ENCODE data around the gene PPP4R4.
A peak's percentile ranks its signal among the peaks of the same experiment; 100 is the strongest.
"Not testable (repeated sequence)": the region's sequence is repeated elsewhere in the genome, so short reads cannot be mapped to it uniquely, and the experiment has no call there.

PPP4R4 gene

GRCh38 chr14:94144765-94145164 lies 29.4 kb upstream of the PPP4R4 start:
- no peak for DNase-seq

DNA sequence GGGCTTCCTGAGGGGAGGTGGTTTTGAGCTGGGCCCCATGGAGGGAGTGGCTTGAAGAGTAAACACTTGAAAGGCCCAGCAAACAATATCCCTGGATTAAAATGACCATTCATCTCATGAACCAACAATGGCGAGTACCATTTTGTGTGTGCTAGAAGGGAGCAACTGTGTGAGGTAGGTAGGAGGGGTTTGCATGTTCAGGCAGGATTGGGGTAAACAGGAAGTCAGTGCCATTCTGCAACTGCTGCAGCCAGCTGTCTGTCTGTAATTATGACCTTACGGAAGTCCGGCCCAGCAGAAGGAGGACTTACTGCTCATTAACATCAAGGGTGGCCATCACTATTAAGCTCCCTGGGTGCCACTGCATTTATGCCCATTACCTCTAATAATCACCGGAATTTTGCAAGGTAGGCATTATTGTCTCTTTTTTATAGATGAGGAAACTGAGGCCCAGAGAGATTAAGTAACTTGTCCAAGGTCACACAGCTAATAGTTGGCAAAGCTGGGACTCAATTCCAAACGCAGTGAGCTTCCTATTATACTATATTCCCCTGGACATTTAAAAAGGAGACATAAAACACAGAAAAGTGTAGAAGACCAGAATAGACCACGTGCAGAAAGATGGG lies 28.1 kb upstream of the PPP4R4 start:
- no peak for DNase-seq

DNA sequence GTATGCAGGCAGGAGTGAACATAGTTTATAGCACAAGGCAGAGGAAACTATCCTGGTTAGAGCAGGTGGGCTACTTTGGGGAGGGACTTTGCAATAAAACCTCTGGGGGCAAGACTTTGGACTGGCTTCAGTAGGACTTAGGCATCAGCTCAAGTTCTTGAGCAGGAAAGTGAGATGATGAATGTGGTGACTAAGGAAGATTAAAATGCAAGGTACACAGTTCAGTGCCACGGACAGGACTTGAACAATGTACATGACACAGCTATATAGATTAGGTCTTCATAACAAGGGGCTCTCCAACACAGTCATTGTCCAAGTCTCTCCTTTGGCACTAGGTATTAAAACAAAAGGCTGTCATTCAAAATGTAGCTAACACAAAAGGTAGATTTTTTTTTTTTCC lies 21.4 kb upstream of the PPP4R4 start:
- no peak for DNase-seq

GRCh38 chr14:94153750-94154342 lies 20.3 kb upstream of the PPP4R4 start:
- DNase-seq = no peak

GRCh38 chr14:94156143-94156542 lies 18.0 kb upstream of the PPP4R4 start:
- DNase-seq = not testable (repeated sequence)

DNA sequence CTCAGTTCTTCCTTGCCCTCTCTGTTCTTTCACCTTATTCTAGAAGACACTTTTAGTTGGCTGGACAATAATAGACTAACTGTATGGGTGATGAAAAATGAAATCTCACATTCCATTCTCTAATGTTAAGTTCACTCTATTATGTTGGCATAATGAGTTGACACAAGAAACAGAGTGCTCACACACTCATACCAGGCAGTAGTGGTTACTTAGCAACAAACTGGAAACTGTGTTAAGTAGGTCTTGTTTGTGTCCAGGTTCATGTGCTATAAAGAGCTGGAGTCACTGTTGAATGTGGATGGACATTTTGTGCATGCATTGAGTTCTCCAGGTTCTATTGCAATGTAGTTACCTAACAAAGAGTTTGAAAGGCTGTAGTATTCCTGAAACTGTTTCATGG lies 16.9 kb upstream of the PPP4R4 start:
- DNase-seq = no peak

- no peak for DNase-seq
Measured at GRCh38 chr14:94158239-94158883, 15.8 kb upstream of the PPP4R4 start.

DNA sequence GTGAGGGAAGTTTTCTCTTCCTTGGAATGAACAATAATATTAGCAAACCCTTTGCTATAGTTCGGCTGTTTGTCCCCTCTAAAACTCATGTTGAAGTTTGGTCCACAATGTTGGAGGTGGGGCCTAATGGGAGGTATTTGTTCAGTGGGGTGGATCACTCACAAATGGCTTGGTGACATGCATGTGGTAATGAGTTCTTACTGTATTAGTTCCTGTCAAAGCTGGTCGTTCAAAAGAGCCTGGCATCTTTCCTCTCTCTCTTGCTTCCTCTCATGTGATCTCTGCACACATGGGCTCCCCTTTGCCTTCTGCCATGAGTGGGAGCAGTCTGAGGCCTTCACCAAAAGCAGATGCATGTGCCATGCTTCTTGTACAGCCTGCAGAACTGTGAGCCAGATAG lies 13.1 kb upstream of the PPP4R4 start:
- DNase-seq = no peak

DNA sequence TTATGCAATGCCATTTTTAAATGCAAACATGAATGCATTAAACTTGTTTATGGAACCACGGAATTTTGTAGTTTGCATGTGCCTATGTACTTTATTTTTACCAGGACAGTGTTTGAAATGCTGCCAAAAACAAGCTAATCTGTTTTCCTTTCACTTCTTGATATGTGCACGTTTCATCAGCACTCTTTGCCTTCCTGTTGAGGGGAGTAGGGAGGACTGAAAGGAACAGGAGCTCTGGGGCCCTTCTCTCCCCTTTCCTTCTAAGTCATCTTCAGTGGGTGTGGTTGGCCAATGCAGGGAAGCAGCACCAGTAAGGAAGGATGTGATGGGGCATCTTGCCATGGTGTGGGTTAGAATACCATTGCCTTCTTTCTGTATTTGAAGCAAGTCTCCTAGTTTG lies 12.1 kb upstream of the PPP4R4 start:
- no peak for DNase-seq

- DNase-seq = no peak
Measured at GRCh38 chr14:94162466-94162865, 11.7 kb upstream of the PPP4R4 start.

DNA sequence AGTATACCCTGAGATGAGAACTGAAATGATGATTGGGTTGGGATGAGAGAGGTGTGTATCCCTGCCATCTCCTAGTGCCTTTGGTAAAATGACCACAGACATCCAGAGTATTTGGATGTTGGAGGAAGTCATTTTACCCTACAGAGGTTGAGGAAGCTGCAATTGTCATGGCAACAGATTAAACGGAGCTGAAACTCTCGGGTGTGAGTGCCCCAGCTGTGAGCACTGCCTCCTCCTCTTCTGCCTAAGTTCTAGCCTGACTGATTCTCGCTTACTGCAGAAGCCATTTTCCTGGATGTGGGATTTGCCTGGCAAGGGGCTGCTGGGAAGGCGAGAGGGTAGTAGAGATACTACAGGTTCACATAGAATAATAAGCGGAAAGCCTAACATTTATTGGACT lies 10.3 kb upstream of the PPP4R4 start:
- DNase-seq = no peak

GRCh38 chr14:94164685-94165431 lies 9.3 kb upstream of the PPP4R4 start:
- no peak for DNase-seq

GRCh38 chr14:94165744-94166143 lies 8.4 kb upstream of the PPP4R4 start:
- no peak for DNase-seq

GRCh38 chr14:94170136-94170535 lies 4.0 kb upstream of the PPP4R4 start:
- DNase-seq = no peak

GRCh38 chr14:94171208-94171607 lies 2.9 kb upstream of the PPP4R4 start:
- no peak for DNase-seq

GRCh38 chr14:94172545-94172944 lies 1.6 kb upstream of the PPP4R4 start:
- DNase-seq = no peak

DNA sequence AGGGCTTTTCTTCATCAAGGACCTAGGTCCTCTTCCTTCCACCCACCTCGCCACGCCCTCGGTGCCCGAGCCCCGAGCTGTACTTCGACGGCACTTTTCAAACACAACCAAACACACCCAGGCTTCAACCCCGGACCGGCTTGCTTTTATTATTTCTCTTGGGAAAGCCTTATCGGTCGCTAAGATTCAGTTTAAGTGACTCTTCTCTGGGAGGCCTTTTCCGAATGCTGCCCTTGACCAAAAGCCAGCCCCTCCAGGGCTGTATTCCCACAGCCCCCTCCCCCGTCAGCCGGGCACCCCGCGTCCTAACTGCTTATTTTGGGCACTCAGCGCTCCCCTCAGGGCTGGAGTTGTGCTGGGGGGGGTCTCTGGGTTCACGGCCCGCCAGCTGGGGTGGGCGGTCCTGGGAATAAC lies 644 bp upstream of the PPP4R4 start:
- DNase-seq = no peak

DNA sequence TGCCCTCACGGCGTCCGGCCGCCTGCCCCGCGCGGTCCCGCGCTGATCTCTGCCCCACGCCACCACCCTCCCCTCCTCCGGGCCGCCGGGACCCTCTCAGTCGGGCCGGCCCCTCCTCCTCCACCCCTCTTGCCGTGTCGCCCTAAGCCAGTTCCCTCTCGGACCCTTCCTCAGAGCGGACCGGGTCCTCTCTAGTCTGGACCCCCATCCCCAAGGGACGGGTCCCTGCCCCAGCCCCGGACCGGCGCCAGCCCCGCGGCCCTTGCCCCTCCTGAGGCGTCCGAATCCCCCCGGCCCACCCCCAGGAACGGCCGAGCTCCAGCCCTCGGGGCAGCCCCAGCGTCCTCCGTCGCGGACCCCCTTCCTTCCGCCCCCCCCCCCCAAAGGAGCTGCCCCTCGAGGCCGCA lies 485 bp downstream of the PPP4R4 start:
- DNase-seq = no peak

DNA sequence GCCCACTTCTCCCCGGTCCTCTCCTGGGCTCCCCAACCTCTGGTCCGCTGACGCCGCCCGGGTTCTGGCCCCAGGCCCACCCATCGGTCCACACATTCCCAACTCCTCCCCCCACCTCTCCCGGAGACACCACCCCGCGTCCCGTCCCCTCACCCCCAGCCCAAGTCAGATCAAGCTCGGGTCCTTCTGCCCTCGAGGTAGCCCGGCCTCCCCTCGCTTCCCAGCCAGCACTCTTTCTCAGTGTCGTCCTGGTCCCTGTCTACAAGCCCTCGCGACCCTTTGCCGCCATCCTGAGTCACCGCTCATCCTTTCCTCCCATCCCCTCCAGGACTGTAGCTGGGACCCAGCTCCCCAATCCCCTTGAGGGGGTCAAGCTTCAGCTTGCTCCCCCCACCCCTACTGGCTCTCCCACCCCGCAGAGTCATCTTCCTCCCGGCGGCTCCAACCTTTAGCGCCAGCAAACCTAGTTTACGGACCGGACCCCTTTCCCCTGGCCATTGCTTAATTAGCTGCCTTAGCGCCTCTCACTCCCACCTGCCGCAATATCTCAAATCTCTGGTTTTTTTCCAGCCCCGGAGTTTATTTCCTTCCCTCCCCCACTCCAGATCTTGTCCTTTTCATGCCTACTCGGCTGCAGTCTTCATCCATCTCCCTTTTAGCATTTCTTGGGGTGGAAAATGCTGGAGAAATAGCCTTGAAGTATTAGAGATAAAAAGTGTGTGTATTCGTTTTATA lies 1.1 kb downstream of the PPP4R4 start:
- peak; percentile 29 for DNase-seq

DNA sequence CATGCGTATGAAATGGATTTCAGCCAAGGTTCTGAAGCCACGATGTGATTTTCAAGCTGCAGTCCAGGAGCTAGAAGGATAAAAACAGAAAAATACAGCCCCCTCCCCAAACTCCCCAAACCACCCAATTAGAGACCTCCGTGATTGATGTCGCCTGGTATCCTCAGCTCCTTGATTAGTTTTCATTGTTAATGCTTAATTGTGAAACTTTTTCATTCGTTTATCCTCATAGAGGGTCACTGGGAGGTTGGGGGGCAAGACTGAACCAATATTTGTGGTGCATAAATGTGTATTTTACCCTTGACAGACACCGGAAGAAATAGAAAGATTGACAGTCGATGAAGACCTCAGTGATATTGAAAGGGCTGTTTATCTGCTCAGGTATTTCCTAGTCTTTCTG lies 1.6 kb downstream of the PPP4R4 start:
- DNase-seq = no peak

DNA sequence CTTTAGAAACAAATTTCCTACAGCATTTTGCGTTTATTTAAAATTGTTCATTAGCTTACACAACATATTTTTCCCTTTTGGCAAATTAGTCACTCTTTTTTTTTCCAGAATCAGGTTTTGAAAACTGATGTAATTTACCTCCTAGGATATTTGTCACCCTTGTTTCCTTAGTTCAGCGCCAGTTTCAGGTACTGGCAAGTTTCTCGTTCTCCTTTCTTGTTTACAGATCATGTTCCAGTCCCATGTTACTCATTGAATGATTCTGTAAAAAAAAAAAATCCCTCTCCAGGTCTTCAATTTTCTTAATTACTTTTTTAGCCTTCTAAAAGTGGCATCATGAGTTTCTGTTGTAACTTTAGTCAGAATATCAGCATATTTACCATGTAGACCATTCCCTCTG lies 2.7 kb downstream of the PPP4R4 start:
- DNase-seq = no peak

GRCh38 chr14:94177806-94178205 lies 3.7 kb downstream of the PPP4R4 start:
- DNase-seq = no peak

DNA sequence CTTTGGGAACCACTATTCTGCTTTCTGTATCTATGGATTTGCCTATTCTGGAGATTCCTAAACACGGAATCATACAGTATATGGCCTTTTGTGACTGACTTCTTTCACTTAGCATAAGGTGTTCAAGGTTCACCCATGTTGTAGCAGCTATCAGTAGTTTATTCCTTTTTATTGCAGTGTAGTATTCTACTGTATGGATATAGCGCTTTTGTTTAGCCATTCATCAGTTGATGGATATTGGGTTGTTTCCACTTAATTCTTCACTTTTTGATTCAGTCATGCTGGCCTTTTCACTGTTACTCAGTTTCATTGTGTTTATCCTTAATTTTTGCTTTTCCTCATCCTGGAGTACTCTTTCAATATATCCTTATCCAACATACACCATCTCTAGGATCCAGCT lies 5.1 kb downstream of the PPP4R4 start:
- DNase-seq = no peak

Data from activated T-cell treated with anti-CD3 and anti-CD28 coated beads, Interleukin-2, amount 50 U/mL, for 1 hour (primary cell).